Activated effector memory CD4-positive, alpha-beta T cell treated with Interleukin-2 at 50 U/mL for 16 hours (primary cell): ENCODE measurements around the gene MT1X.

Source experiments
- DNase-seq: peaks from one replicate; pipeline ENCODE4 v3.0.0-alpha.2; 2020

MT1X gene

GRCh38 chr16:56681939-56682702 is at the start of gene MT1X:
MT1X (plus strand) TSS chr16:56682470; CDS start chr16:56682541, 71 bp downstream.
- DNase-seq, result peak; percentile 80

- no peak for DNase-seq
Measured at GRCh38 chr16:56632848-56633365, 49.4 kb upstream of the MT1X start.

GRCh38 chr16:56633535-56633934 is 48.7 kb upstream of the MT1X start:
- DNase-seq, result no peak

DNA sequence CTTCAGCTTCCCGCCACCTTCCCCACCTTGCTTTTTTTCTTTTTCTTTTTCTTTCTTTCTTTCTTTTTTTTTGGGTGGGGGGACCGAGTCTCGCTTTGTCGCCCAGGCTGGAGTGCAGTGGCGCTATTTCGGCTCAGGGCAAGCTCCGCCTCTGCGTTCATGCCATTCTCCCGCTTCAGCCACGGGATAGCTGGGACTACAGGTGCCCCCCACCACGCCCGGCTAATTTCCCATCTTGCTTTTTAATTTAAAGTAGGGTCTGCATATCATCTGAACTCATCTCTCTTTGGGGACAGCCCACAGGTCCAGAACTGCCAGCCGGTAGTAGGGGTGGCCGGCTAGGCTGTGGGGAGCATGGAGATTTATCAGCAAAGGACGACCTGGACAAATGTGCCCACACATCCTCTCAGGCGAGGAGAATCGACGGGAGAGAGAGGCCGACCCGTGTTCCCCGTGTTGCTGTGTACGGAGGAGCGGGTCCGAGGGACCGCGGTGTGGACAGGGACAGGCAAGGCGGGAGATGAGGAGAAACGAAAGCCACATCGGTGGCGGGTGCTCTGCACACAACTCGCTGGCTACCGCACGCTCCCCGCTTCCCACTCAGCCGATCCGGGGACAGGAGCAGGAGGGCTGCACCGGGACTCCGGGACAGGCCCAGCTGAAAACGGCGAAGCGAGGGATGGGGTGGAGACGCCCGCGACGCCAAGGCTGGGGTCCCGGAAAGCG is 47.4 kb upstream of the MT1X start:
- DNase-seq, result no peak

- no peak for DNase-seq
Measured at GRCh38 chr16:56635441-56635967, 46.8 kb upstream of the MT1X start.

GRCh38 chr16:56636616-56637413 is 45.5 kb upstream of the MT1X start:
- no peak for DNase-seq

GRCh38 chr16:56637814-56638750 is 44.2 kb upstream of the MT1X start, which contains the start of gene MT1A:
MT1A (plus strand) TSS chr16:56638666; CDS start chr16:56638739, 73 bp downstream.
- DNase-seq, result no peak

- DNase-seq, result no peak
Measured at GRCh38 chr16:56639045-56639444, 43.2 kb upstream of the MT1X start.

DNA sequence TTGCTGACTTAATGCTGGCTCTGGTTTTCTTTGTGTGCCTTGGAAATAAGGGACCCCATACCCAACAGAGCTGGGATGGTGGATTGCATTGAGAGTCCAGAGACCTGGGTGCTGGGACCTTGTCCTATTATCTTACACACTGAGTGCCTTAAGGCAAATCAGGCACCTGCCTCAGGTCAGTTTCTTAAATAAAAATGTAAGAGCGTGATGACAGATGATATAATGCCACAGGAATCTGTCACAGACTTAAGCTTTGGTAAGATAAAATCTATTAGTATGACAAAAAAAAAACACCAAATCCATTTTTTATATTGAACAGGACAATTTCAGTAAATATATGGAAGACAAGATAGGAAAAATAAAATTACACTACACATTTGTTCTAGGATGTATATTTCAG is 42.2 kb upstream of the MT1X start:
- no peak for DNase-seq

DNA sequence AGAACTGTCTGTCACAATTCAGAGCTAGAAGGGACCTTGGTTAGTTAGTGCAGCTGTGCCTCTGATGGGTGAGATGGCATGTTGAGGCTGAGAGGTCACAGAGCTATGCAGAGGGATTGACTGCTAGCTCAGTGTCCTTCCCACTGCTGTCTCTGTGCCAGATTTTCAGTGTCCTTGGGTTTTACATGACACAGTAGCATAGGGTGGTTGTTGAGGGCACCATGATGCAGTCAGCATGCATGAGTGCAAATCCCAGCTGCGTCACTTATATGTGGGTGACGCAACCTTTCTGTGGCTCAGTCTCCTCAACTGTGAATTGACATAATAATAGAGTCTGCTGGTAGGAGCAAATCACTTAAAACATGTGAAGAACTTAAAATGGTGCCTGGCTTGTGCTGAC is 41.1 kb upstream of the MT1X start:
- no peak for DNase-seq

- DNase-seq, result peak; percentile 72
Measured at GRCh38 chr16:56643080-56643778, 39.0 kb upstream of the MT1X start.

GRCh38 chr16:56643833-56644232 is 38.4 kb upstream of the MT1X start:
- no peak for DNase-seq

DNA sequence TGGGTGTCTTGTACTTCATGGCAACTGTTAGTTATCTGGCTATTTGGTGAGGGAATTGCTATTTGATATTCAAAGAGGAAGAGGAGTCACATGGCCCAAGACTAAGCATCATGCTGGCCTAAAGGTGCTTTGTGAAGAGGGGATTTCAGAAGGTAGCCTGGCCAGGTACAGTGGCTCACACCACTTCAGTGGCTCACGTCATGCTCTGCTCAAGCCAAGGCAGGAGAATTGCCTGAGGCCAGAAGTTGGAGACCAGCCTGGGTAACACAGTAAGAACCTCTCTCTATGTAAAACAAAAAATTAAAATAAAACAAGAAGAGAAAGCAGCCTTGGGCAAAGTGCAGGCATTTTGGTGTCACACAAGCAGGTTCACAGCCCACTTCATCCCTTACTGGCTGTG is 37.0 kb upstream of the MT1X start:
- DNase-seq, result no peak

DNA sequence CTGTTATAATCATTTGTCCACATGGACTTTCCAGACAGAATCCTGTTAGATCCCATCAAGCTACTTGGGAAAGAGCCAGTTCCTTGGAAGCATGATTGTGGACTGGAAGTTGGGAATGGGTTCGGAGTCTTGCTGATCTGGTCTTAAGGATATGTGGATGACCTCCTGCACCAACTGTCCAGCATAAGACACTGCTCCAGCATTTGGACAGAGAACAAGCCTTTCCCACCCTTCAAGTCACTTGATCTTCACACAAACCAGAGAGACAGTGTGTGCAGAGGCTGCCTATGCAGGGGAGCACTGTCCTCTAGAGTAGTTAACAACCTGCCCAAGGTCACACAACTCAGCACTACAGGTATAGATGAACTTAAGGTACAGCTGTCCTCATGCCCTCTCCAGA is 36.4 kb upstream of the MT1X start:
- DNase-seq, result no peak

DNA sequence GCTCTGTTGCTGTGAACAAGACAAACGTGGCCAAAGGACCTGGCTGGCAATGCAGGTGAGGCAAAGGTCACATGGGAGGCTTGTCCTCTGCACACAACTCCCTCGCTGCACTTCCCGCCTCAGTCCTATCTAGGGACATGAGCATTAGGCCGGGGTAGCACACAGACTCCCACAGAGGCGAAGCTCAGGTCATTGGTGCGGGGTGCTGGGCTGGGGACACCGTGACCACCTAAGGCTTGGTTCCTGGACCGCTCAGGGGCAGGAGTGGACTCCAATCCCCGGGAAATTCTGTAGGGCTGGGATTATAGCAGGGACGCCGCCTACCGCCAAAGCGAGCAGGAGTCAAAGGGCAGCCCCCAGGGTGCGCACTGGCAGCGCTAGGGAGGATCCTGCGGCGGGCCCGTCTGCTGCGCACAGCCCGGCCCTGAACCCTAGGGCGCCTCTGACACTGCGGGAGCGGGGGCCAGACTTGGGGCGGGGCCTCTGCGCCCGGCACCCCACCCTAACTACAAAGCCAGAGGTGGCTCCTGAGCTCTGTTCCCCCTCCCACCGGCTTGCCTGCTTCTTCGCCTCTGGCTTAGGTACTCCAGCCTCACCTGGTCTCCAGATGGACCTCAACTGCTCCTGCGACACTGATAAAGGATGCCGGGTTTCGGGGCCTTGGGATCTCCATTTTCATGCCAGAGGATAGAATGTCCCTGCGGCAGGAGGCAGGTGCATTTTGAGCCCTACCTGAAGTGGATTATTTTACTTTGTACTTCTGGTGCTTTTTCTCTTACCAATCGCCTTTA is 34.4 kb upstream of the MT1X start:
- DNase-seq, result no peak

DNA sequence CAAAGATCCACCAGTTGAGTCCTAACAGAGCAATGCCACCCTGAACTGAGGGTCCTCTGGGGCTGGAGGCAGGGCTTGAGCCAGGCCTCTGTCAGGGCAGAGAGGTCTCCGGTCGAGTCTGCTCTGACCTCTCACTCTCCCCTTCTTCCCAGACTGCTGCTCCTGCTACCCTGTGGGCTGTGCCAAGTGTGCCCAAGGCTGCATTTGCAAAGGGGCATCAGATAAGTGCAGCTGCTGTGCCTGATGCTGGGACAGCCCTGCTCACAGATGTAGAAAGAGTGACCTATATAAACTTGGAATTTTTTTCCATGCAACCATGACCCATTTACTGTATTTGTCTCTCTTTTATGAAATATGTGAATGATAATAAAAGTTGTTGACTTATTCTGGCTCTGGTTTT is 33.0 kb upstream of the MT1X start:
- no peak for DNase-seq

- no peak for DNase-seq
Measured at GRCh38 chr16:56649820-56650219, 32.5 kb upstream of the MT1X start.

GRCh38 chr16:56651586-56651985 is 30.7 kb upstream of the MT1X start, which contains the start of gene MT1B:
MT1B (plus strand) TSS chr16:56651886; CDS start chr16:56651954, 68 bp downstream.
- no peak for DNase-seq

DNA sequence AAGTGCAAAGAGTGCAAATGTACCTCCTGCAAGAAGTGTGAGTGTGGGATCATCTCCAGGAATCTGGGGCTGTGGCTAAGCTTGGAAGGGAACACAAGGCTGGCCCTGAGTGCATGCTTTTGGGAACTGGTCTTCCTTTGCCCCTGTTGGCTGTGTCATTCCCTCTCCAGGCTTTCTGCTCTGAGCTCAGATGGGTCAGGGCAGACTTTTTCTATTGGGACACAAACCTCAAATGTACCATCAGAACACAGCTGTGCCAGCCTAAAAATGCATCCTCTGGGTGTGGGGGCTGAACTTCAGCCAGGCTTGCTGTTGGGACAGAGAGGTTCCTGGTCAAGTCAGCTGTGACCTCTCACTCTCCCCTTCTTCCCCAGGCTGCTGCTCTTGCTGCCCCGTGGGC is 29.7 kb upstream of the MT1X start:
- no peak for DNase-seq

- no peak for DNase-seq
Measured at GRCh38 chr16:56653218-56653617, 29.1 kb upstream of the MT1X start.
